ENCODE results near the gene FGD6.
A peak's percentile ranks its signal among the peaks of the same experiment; 100 is the strongest.

FGD6 gene

GRCh38 chr12:95117178-95117599, 100.1 kb downstream of the FGD6 start:
- no peaks in the 10 kb centered on the region for H3K9me3 Mint-ChIP-seq
- TF ChIP-seq CTCF (IDR thresholded peaks at IDR 0.05; ENCODE audit: unreplicated experiment in 3 of 3): peak; percentile 74 to 79 (median 74)
- no peaks in the 10 kb centered on the region for H3K27me3 Mint-ChIP-seq (ENCODE audit: low read depth)
- H3K27ac Mint-ChIP-seq: peak overlapping the region in 2 of 3 experiments; percentile 32 to 47
- H3K4me3 Mint-ChIP-seq: no peak overlapping the region
- H3K36me3 Mint-ChIP-seq (ENCODE audit: low read depth): peaks cover 25% of the 10 kb centered on the region
- peaks cover 35% of the 10 kb centered on the region for H3K4me1 Mint-ChIP-seq

GRCh38 chr12:95116773-95117172, 100.5 kb downstream of the FGD6 start:
- no peaks in the 10 kb centered on the region for H3K27me3 Mint-ChIP-seq (ENCODE audit: low read depth)
- peaks cover 35% of the 10 kb centered on the region for H3K4me1 Mint-ChIP-seq
- H3K9me3 Mint-ChIP-seq: no peaks in the 10 kb centered on the region
- H3K36me3 Mint-ChIP-seq (ENCODE audit: low read depth): peaks cover 25% of the 10 kb centered on the region
- no peak overlapping the region for H3K4me3 Mint-ChIP-seq
- peak overlapping the region; percentile 21 to 47 (median 32) for H3K27ac Mint-ChIP-seq
- no peak for TF ChIP-seq CTCF (IDR thresholded peaks at IDR 0.05; ENCODE audit: unreplicated experiment in 3 of 3)

- TF ChIP-seq CTCF (IDR thresholded peaks at IDR 0.05; ENCODE audit: unreplicated experiment in 3 of 3): no peak
- no peak overlapping the region for H3K4me3 Mint-ChIP-seq
- no peaks in the 10 kb centered on the region for H3K27me3 Mint-ChIP-seq (ENCODE audit: low read depth)
- peaks cover 29% of the 10 kb centered on the region for H3K36me3 Mint-ChIP-seq (ENCODE audit: low read depth)
- peak overlapping the region; percentile 19 to 47 (median 21) for H3K27ac Mint-ChIP-seq
- H3K4me1 Mint-ChIP-seq: peaks cover 39% of the 10 kb centered on the region
- no peaks in the 10 kb centered on the region for H3K9me3 Mint-ChIP-seq
Measured at GRCh38 chr12:95116341-95116740, 100.9 kb downstream of the FGD6 start.

- H3K36me3 Mint-ChIP-seq (ENCODE audit: low read depth): peaks cover 36% of the 10 kb centered on the region
- no peak overlapping the region for H3K4me3 Mint-ChIP-seq
- no peaks in the 10 kb centered on the region for H3K27me3 Mint-ChIP-seq (ENCODE audit: low read depth)
- no peaks in the 10 kb centered on the region for H3K9me3 Mint-ChIP-seq
- H3K27ac Mint-ChIP-seq: peak overlapping the region in 1 of 3 experiments; percentile 47
- H3K4me1 Mint-ChIP-seq: peaks cover 45% of the 10 kb centered on the region
- TF ChIP-seq CTCF (IDR thresholded peaks at IDR 0.05; ENCODE audit: unreplicated experiment in 3 of 3): no peak
Measured at GRCh38 chr12:95115641-95116040, 101.6 kb downstream of the FGD6 start.

- H3K9me3 Mint-ChIP-seq: no peaks in the 10 kb centered on the region
- no peak for TF ChIP-seq CTCF (IDR thresholded peaks at IDR 0.05; ENCODE audit: unreplicated experiment in 3 of 3)
- no peak overlapping the region for H3K27ac Mint-ChIP-seq
- no peaks in the 10 kb centered on the region for H3K27me3 Mint-ChIP-seq (ENCODE audit: low read depth)
- no peak overlapping the region for H3K4me3 Mint-ChIP-seq
- peaks cover 37% of the 10 kb centered on the region for H3K36me3 Mint-ChIP-seq (ENCODE audit: low read depth)
- peaks cover 45% of the 10 kb centered on the region for H3K4me1 Mint-ChIP-seq
Measured at GRCh38 chr12:95114766-95115405, 102.4 kb downstream of the FGD6 start.

- H3K4me1 Mint-ChIP-seq: peaks cover 20% of the 10 kb centered on the region
- peaks cover 67% of the 10 kb centered on the region for H3K36me3 Mint-ChIP-seq (ENCODE audit: low read depth)
- no peak for TF ChIP-seq CTCF (IDR thresholded peaks at IDR 0.05; ENCODE audit: unreplicated experiment in 3 of 3)
- H3K4me3 Mint-ChIP-seq: no peak overlapping the region
- H3K27ac Mint-ChIP-seq: no peak overlapping the region
- no peaks in the 10 kb centered on the region for H3K27me3 Mint-ChIP-seq (ENCODE audit: low read depth)
- H3K9me3 Mint-ChIP-seq: no peaks in the 10 kb centered on the region
Measured at GRCh38 chr12:95107362-95107761, 109.9 kb downstream of the FGD6 start.

Measured in nephron (organoid).